Activated gamma-delta T cell treated with Interleukin-2 at 50 U/mL for 16 hours (primary cell): ENCODE data around the gene ONECUT3.
"Not testable (repeated sequence)": the region's sequence is repeated elsewhere in the genome, so short reads cannot be mapped to it uniquely, and the experiment has no call there.

Source experiments
- DNase-seq: peaks from one replicate; pipeline ENCODE4 v3.0.0-alpha.2; 2020

The ONECUT3 gene

GRCh38 chr19:1752757-1753728 lies at the start of gene ONECUT3:
Gene ONECUT3 (plus strand): TSS chr19:1753506. CDS start chr19:1753663, 157 bp downstream.
- no peak for DNase-seq

- no peak for DNase-seq
Observed at GRCh38 chr19:1704339-1704738, 49.0 kb upstream of the ONECUT3 start.

DNA sequence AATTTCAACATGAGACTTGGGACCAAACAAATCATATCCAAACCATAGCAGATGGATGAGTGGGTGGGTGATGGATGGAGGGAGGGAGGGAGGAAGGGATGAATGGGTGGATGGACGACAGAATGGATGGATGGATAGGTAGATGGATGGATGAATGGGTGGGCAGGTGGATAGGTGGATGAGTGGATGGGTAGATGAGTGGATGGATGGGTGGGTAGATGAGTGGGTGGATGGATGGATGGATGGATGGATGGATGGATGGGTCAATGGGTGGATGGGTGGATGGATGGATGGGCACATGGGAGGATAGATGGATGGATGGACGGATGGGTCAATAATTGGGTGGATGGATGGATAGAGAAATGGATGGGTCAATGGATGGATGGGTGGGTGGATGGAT lies 47.9 kb upstream of the ONECUT3 start:
- no peak for DNase-seq

DNA sequence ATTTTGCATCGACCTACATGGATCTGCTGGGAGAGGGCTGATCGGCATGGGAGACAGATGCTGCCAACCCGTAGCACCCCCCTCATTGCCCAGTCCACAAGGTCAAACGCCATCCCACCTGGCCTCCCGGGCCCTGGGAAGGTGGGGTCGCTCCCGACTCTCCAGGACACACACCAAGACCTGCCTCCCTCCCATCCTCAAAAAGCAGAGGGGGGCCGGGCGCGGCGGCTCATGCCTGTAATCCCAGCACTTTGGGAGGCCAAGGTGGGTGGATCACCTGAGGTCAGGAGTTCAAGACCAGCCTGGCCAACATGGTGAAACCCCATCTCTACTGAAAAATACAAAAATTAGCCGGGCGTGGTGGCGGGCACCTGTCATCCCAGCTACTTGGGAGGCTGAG lies 46.7 kb upstream of the ONECUT3 start:
- not testable (repeated sequence) for DNase-seq

GRCh38 chr19:1707240-1707639 lies 46.1 kb upstream of the ONECUT3 start:
- no peak for DNase-seq

GRCh38 chr19:1713170-1713569 lies 40.1 kb upstream of the ONECUT3 start:
- DNase-seq = no peak

DNA sequence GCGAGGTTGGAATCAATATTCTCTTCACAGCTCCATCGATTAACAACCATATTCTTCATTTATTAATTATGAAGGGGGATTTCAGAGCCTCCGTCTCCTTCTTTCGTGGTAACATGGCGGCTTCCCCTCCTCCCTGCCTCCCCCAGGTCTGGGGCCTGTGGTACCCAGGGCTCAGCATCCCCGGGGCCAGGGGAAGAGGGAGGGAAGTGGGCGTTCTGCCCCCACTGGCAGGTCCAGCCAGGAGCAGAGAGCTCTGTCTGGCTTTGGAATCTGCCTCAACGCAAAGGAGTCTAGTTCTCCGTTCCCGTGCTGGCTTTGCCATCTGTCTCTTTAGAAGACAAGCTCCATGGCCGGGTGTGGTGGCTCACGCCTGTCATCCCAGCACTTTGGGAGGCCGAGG lies 37.8 kb upstream of the ONECUT3 start:
- no peak for DNase-seq

- DNase-seq = no peak
Observed at GRCh38 chr19:1717200-1717969, 35.9 kb upstream of the ONECUT3 start.

- no peak for DNase-seq
Observed at GRCh38 chr19:1717970-1718264, 35.4 kb upstream of the ONECUT3 start.

- DNase-seq = no peak
Observed at GRCh38 chr19:1718420-1719291, 34.6 kb upstream of the ONECUT3 start.

DNA sequence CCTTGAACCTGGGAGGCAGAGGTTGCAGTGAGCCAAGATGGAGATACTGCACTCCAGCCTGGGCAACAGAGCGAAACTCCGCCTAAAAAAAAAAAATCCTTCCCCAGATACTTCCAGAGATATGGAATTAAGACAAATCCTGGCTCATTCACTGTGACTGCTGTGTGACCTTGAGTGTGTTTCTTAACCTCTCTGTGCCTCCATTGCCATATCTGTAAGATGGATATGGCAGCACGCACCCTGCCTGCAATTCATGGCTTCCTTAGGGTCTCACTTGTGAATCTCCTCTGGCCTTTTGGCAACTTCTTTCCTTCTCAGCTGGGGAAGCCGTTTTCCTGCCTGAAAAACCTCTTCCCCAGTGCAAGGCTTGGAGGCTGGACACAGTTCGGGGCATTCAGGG lies 33.8 kb upstream of the ONECUT3 start:
- DNase-seq = no peak

GRCh38 chr19:1720237-1720636 lies 33.1 kb upstream of the ONECUT3 start:
- DNase-seq = no peak

DNA sequence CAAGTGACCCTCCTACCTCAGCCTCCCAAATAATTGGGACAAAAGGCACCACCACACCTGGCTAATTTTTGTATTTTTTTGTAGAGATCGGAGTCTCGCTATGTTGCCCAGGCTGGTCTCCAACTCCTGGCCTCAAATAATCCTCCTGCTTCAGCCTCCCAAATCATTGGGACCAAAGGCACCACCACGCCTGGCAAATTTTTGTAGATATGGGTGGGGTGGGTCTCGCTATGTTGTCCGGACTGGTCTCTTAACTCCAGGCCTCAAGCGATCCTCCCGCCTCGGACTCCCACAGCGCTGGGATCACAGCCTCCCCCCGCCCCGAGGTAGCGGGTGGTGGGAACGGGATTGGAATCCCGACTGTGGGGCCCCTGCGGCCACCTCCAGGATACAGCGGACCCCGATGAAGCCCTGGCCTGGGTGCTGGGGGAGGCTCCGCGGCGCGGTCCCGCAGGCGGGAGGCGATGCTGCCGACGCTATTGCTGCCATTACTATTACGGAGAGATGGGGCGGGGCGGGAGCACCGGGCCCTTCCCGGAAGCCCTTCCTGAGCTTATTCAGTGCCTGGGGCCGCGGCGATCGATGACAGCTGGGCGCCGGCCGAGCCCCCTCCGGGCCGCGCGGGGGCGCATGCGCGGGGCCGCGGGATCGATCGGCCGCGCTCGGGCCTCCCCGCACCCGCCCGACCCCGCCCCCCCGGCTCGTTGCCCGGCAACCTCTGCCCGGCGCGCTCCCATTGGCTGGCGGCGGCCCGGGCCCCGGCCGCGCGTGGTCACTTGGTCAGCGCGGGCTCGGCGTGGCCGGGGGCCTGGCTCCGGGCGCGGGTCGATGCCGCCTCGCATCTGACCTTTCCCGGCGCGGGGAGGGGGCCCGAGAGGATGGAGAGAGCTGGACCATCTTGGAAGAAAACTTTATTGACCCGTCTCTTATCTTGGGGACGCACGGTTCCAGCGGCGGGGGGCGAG lies 27.9 kb upstream of the ONECUT3 start:
- DNase-seq = no peak

- no peak for DNase-seq
Observed at GRCh38 chr19:1728816-1729567, 24.3 kb upstream of the ONECUT3 start.

DNA sequence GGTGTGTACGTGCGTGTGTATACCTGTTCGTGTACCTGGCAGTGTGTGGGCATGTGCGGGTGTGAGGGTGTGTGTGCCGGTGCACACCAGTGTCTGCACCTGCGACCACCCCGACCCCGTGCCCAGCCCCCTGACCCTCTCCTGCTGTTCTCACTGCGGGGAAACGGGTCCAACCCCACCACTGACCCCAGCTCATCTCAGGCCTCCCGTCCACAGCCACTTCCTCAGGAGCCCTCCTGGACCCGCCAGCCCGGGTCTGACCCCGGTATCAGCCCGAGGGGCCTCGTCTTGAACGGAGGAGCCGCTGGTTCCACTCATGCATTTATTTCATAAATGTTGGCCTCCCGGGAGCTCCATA lies 23.8 kb upstream of the ONECUT3 start:
- DNase-seq = no peak

GRCh38 chr19:1730157-1730556 lies 23.1 kb upstream of the ONECUT3 start:
- no peak for DNase-seq

- no peak for DNase-seq
Observed at GRCh38 chr19:1734321-1734966, 18.9 kb upstream of the ONECUT3 start.

- no peak for DNase-seq
Observed at GRCh38 chr19:1736280-1736679, 17.0 kb upstream of the ONECUT3 start.

DNA sequence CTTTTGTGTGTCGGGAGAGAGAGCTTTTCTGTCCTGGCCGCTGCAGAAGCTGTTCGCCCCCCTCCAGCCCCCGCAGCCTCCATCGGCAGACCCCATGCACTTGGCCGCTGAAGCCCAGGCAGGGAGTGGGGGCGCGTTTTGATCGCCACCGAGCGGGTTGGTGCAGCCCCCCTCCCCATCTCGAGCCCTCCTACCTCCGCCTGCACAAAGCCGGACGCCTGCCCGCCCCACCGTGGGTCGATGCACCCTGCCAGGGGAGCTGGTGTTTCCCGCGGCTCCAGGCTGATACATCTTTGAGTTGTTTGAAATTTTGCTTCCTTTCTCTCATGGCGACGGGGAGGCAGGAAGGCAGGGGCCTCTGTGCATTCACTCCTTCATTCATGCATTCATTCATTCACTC lies 16.4 kb upstream of the ONECUT3 start:
- no peak for DNase-seq

- no peak for DNase-seq
Observed at GRCh38 chr19:1739960-1740629, 13.2 kb upstream of the ONECUT3 start.
